Hepatocyte (in vitro differentiated cells): Measurements from ENCODE around the gene TRRAP. TPM values are rescaled to one million over a fixed set of nuclear protein-coding genes. Genes with fewer than 3 reads are reported as not detected.

Source experiments
- DNase-seq: peaks from one replicate; pipeline ENCODE4 v3.0.0-alpha.2; 2016; ENCODE audit warnings: low spot score
- H2AFZ ChIP-seq: fragments of 200-600 bp; sonication (generic); 2 replicates; pipeline ENCODE4 v1.6.0; 2016; ENCODE audit warnings: antibody characterized with exemption, mild to moderate bottlenecking
- H3K27ac ChIP-seq: fragments of 200-600 bp; sonication (generic); 2 replicates; pipeline ENCODE4 v1.5.1; 2016; ENCODE audit warnings: mild to moderate bottlenecking
- H3K27me3 ChIP-seq: fragments of 200-600 bp; sonication (generic); 2 replicates; pipeline ENCODE4 v1.6.1; 2016
- H3K36me3 ChIP-seq: fragments of 200-600 bp; sonication (generic); replicated peaks from 2 replicates; pipeline ENCODE4 v1.5.1; 2016; ENCODE audit warnings: low read depth; ENCODE audit not compliant: insufficient read depth
- H3K4me1 ChIP-seq: fragments of 200-600 bp; sonication (generic); 2 replicates; pipeline ENCODE4 v1.5.1; 2016; ENCODE audit warnings: mild to moderate bottlenecking, moderate library complexity; ENCODE audit not compliant: insufficient read depth
- H3K4me2 ChIP-seq: fragments of 200-600 bp; sonication (generic); 2 replicates; pipeline ENCODE4 v1.6.0; 2016
- H3K4me3 ChIP-seq: fragments of 200-600 bp; sonication (generic); 2 replicates; pipeline ENCODE4 v1.5.1; 2016; ENCODE audit warnings: mild to moderate bottlenecking
- H3K79me2 ChIP-seq: fragments of 200-600 bp; sonication (generic); 2 replicates; pipeline ENCODE4 v1.6.0; 2017; ENCODE audit warnings: mild to moderate bottlenecking
- H3K9me2 ChIP-seq: fragments of 200-600 bp; sonication (generic); replicated peaks from 2 replicates; pipeline ENCODE4 v1.6.0; 2017; ENCODE audit warnings: mild to moderate bottlenecking; ENCODE audit not compliant: insufficient read depth
- H3K9me3 ChIP-seq: fragments of 200-600 bp; sonication (generic); 2 replicates; pipeline ENCODE4 v1.5.1; 2016; ENCODE audit warnings: low read depth, mild to moderate bottlenecking
- H4K20me1 ChIP-seq: fragments of 200-600 bp; sonication (generic); 2 replicates; pipeline ENCODE4 v1.6.0; 2016; ENCODE audit warnings: mild to moderate bottlenecking; ENCODE audit not compliant: insufficient read depth, poor library complexity, severe bottlenecking
- CTCF ChIP-seq: fragments of 200-600 bp; sonication (generic); IDR thresholded peaks from 2 replicates; pipeline ENCODE4 v1.5.1; 2016; ENCODE audit warnings: antibody characterized with exemption, mild to moderate bottlenecking; ENCODE audit not compliant: poor library complexity
- EZH2 ChIP-seq: fragments of 200-600 bp; sonication (generic); IDR thresholded peaks from 2 replicates; pipeline ENCODE4 v1.6.1; 2016; ENCODE audit warnings: antibody characterized with exemption, mild to moderate bottlenecking, borderline replicate concordance
- EZH2phosphoT487 ChIP-seq: fragments of 200-600 bp; sonication (generic); IDR thresholded peaks from one replicate; pipeline ENCODE4 v1.6.1; 2018; ENCODE audit warnings: antibody characterized with exemption, mild to moderate bottlenecking, low read depth, moderate library complexity; ENCODE audit not compliant: unreplicated experiment, severe bottlenecking
- WGBS: methylation state at CpG from one replicate; pipeline ENCODE4 v1.1.6; 2016; ENCODE audit warnings: low lambda C conversion rate; ENCODE audit errors: missing lambda C conversion rate; 5-methylcytosine and 5-hydroxymethylcytosine counted together
- polyA plus RNA-seq: library from polyadenylated mRNA; unstranded; fragments of >200 nt; fragmentation: Nextera tagmentation; extraction: Ambion mirVana; gene quantifications from 2 replicates; pipeline ENCODE4 v1.2.1, GENCODE V29; 2016
- total RNA-seq: library from RNA; depleted of rRNA; stranded (reverse); fragments of >200 nt; gene quantifications from 2 replicates; pipeline ENCODE4 v1.2.3, GENCODE V29; 2014

TRRAP gene
- total and polyA plus RNA-seq, 2 experiments from 2014 or later = 6.1 to 25.1 TPM

GRCh38 chr7:99000196-99000903 is 122.0 kb downstream of the TRRAP start:
- Histone ChIP-seq H3K36me3 (no peaks in the 10 kb centered on the region), H3K4me1 (no peaks in the 10 kb centered on the region), H3K27ac (no peak overlapping the region), H3K79me2 (no peaks in the 10 kb centered on the region), H3K9me3 (no peaks in the 10 kb centered on the region), H2AFZ (no peak overlapping the region), H3K4me3 (no peak overlapping the region), H3K4me2 (no peak overlapping the region), H3K27me3 (no peaks in the 10 kb centered on the region), H3K9me2 (no peaks in the 10 kb centered on the region), H4K20me1 (no peaks in the 10 kb centered on the region)
- TF ChIP-seq EZH2phosphoT487 (no peak), CTCF (no peak), EZH2 (no peak)
- WGBS = 95% methylated on average over 20 of the region's 20 CpGs
- no peak for DNase-seq

- Histone ChIP-seq H3K4me3 (no peak overlapping the region), H3K79me2 (no peaks in the 10 kb centered on the region), H2AFZ (no peak overlapping the region), H3K27me3 (no peaks in the 10 kb centered on the region), H3K9me3 (no peaks in the 10 kb centered on the region), H3K36me3 (no peaks in the 10 kb centered on the region), H3K4me1 (no peaks in the 10 kb centered on the region), H3K27ac (no peak overlapping the region), H3K9me2 (no peaks in the 10 kb centered on the region), H3K4me2 (no peak overlapping the region), H4K20me1 (no peaks in the 10 kb centered on the region)
- no peak for DNase-seq
- 92% methylated on average over 14 of the region's 14 CpGs for WGBS
- TF ChIP-seq EZH2phosphoT487 (no peak), EZH2 (no peak), CTCF (no peak)
Observed at GRCh38 chr7:99000904-99001465, 122.7 kb downstream of the TRRAP start.

GRCh38 chr7:99001482-99002147 is 123.3 kb downstream of the TRRAP start:
- no peak overlapping the region for H3K4me3 ChIP-seq
- H3K36me3 ChIP-seq = no peaks in the 10 kb centered on the region
- no peak overlapping the region for H2AFZ ChIP-seq
- H3K9me3 ChIP-seq = no peaks in the 10 kb centered on the region
- TF ChIP-seq CTCF (no peak), EZH2 (no peak), EZH2phosphoT487 (no peak)
- H4K20me1 ChIP-seq = no peaks in the 10 kb centered on the region
- H3K4me2 ChIP-seq = no peak overlapping the region
- H3K4me1 ChIP-seq = no peaks in the 10 kb centered on the region
- H3K79me2 ChIP-seq = no peaks in the 10 kb centered on the region
- H3K9me2 ChIP-seq = no peaks in the 10 kb centered on the region
- WGBS = 83% methylated on average over 10 of the region's 10 CpGs
- no peak overlapping the region for H3K27ac ChIP-seq
- DNase-seq = no peak
- H3K27me3 ChIP-seq = no peaks in the 10 kb centered on the region
